Gastrocnemius medialis (tissue), 4 donors: ENCODE results near the gene DYSF.

ENCODE experiments used
- POLR2A ChIP-seq, 2 donors: fragments of 450-650 bp; IDR thresholded peaks; one replicate each; pipeline ENCODE4 v1.6.1; 2017; ENCODE audit warnings: antibody characterized with exemption in 2 of 2, mild to moderate bottlenecking in 2 of 2, moderate library complexity in 2 of 2
- TF ChIP-seq, protein P1 (sequence below), 5 experiments: fragments of 450-650 bp in 3 of 5; fragments of 200-600 bp in 2 of 5; sonication (generic) in 2 of 5; IDR thresholded peaks in 4 of 5; conservative IDR thresholded peaks in 1 of 5; 1 replicate in 4 of 5; 2 replicates in 1 of 5; pipeline ENCODE4 v1.5.1; 2016 to 2019; ENCODE audit warnings: antibody characterized with exemption in 5 of 5, mild to moderate bottlenecking in 3 of 5, moderate library complexity in 3 of 5

GRCh38 chr2:71712158-71712818 lies 258.9 kb downstream of the DYSF start:
- TF ChIP-seq POLR2A (IDR thresholded peaks at IDR 0.05): no peak
- TF ChIP-seq, protein P1, sequence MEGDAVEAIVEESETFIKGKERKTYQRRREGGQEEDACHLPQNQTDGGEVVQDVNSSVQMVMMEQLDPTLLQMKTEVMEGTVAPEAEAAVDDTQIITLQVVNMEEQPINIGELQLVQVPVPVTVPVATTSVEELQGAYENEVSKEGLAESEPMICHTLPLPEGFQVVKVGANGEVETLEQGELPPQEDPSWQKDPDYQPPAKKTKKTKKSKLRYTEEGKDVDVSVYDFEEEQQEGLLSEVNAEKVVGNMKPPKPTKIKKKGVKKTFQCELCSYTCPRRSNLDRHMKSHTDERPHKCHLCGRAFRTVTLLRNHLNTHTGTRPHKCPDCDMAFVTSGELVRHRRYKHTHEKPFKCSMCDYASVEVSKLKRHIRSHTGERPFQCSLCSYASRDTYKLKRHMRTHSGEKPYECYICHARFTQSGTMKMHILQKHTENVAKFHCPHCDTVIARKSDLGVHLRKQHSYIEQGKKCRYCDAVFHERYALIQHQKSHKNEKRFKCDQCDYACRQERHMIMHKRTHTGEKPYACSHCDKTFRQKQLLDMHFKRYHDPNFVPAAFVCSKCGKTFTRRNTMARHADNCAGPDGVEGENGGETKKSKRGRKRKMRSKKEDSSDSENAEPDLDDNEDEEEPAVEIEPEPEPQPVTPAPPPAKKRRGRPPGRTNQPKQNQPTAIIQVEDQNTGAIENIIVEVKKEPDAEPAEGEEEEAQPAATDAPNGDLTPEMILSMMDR (IDR thresholded peaks at IDR 0.05 in 4 of 5, conservative IDR thresholded peaks at IDR 0.05 in 1 of 5): no peak
